ENCODE data around the gene AGBL1.

AGBL1 gene

GRCh38 chr15:86555939-86556338, 476.3 kb downstream of the AGBL1 start:
- Histone ChIP-seq H2BK5ac (ENCODE audit: low read length) (no peak overlapping the region), H3K4me1 (ENCODE audit: control insufficient read depth in 2 of 2, insufficient read depth in 1 of 2, low read depth in 1 of 2, low read length in 2 of 2) (peaks cover 13 to 35% of the 10 kb centered on the region in 2 donors), H4K8ac (ENCODE audit: low read depth, low read length) (no peak overlapping the region), H3K36me3 (replicated peaks in 1 of 2; ENCODE audit: control insufficient read depth in 2 of 2, insufficient read depth in 2 of 2, low read length in 2 of 2) (no peaks in the 10 kb centered on the region), H2BK12ac (ENCODE audit: low read length) (no peak overlapping the region), H3K4me2 (ENCODE audit: insufficient read depth, low read length, poor library complexity, severe bottlenecking) (no peak overlapping the region), H3K9ac (ENCODE audit: low read depth, low read length, poor library complexity) (no peak overlapping the region), H3K9me3 (replicated peaks in 1 of 2; ENCODE audit: control insufficient read depth in 2 of 2, insufficient read depth in 1 of 2, low read depth in 1 of 2, low read length in 2 of 2) (no peaks in the 10 kb centered on the region), H3K27me3 (ENCODE audit: control insufficient read depth in 3 of 3, insufficient read depth in 3 of 3, low read depth in 1 of 3, low read length in 3 of 3) (no peaks in the 10 kb centered on the region), H3K18ac (ENCODE audit: low read length) (no peak overlapping the region), H3K79me1 (ENCODE audit: low read depth, low read length) (no peaks in the 10 kb centered on the region), H2BK120ac (ENCODE audit: low read depth, low read length) (no peak overlapping the region), H3K4me3 (ENCODE audit: low read length in 2 of 2) (no peak overlapping the region), H4K91ac (ENCODE audit: low read depth, low read length, poor library complexity) (no peak overlapping the region), H2AFZ (ENCODE audit: low read length) (peak overlapping the region; percentile 59), H3K27ac (replicated peaks; ENCODE audit: low read length) (no peak overlapping the region), H2BK15ac (ENCODE audit: low read length) (no peak overlapping the region), H2AK5ac (ENCODE audit: low read depth, low read length) (no peak overlapping the region), H3K4ac (ENCODE audit: low read length) (no peak overlapping the region), H3K23ac (ENCODE audit: low read depth, low read length, poor library complexity) (no peak overlapping the region), H3K14ac (ENCODE audit: low read length) (no peak overlapping the region)
- DNase-seq (ENCODE audit: low spot score), result no peak
- WGBS, 2 donors (ENCODE audit: extremely low coverage in 2 of 2, insufficient read length in 2 of 2, insufficient replicate concordance in 1 of 2), result no CpG with 5 or more reads among the region's 1 CpG

DNA sequence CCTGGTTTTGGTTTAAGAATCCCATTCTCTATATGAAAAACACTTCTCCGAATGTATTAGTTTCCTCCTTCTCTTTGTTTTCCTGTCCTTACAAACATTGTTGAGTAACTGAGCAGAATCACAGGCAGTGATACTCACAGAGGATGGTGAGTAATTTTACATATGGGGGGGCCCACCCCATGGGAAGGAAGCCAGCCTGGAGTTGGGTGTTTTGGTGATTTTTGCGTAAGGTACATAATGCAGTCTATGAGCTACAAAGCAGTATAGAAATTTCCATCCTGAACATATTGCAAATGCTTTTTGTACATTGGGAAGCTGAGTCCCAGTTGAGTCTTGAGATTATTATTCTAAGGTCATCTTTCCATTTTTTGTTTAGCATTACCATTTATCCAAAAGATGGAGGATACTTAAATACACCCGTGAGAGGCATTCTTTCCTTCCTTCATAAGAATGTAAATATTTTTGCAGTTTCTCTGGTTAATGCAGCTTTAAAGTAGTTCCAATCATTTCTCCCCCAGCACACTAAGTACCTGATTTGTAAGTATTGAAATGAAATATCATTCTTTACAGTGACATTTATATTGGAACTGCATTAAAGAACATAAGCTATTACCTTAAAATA, 476.8 kb downstream of the AGBL1 start:
- DNase-seq (ENCODE audit: low spot score), result no peak
- Histone ChIP-seq H4K91ac (ENCODE audit: low read depth, low read length, poor library complexity) (no peak overlapping the region), H3K27ac (replicated peaks; ENCODE audit: low read length) (no peak overlapping the region)

GRCh38 chr15:86557018-86557550, 477.4 kb downstream of the AGBL1 start:
- no peak overlapping the region for H2BK120ac ChIP-seq (ENCODE audit: low read depth, low read length)
- peak overlapping the region; percentile 46 for H2AFZ ChIP-seq (ENCODE audit: low read length)
- no peak overlapping the region for H3K9ac ChIP-seq (ENCODE audit: low read depth, low read length, poor library complexity)
- H2AK5ac ChIP-seq (ENCODE audit: low read depth, low read length), result no peak overlapping the region
- no peak overlapping the region for H3K23ac ChIP-seq (ENCODE audit: low read depth, low read length, poor library complexity)
- no peaks in the 10 kb centered on the region for H3K27me3 ChIP-seq (ENCODE audit: control insufficient read depth in 3 of 3, insufficient read depth in 3 of 3, low read depth in 1 of 3, low read length in 3 of 3)
- no peak overlapping the region for H4K91ac ChIP-seq (ENCODE audit: low read depth, low read length, poor library complexity)
- H3K4me3 ChIP-seq (ENCODE audit: low read length in 2 of 2), result no peak overlapping the region
- no peaks in the 10 kb centered on the region for H3K36me3 ChIP-seq (replicated peaks in 1 of 2; ENCODE audit: control insufficient read depth in 2 of 2, insufficient read depth in 2 of 2, low read length in 2 of 2)
- H3K18ac ChIP-seq (ENCODE audit: low read length), result no peak overlapping the region
- H3K4me2 ChIP-seq (ENCODE audit: insufficient read depth, low read length, poor library complexity, severe bottlenecking), result no peak overlapping the region
- H3K14ac ChIP-seq (ENCODE audit: low read length), result no peak overlapping the region
- H4K8ac ChIP-seq (ENCODE audit: low read depth, low read length), result no peak overlapping the region
- H3K4ac ChIP-seq (ENCODE audit: low read length), result no peak overlapping the region
- peaks cover 13 to 35% of the 10 kb centered on the region in 2 donors for H3K4me1 ChIP-seq (ENCODE audit: control insufficient read depth in 2 of 2, insufficient read depth in 1 of 2, low read depth in 1 of 2, low read length in 2 of 2)
- no peak for DNase-seq (ENCODE audit: low spot score)
- no peak overlapping the region for H2BK15ac ChIP-seq (ENCODE audit: low read length)
- no peak overlapping the region for H2BK12ac ChIP-seq (ENCODE audit: low read length)
- no peak overlapping the region for H2BK5ac ChIP-seq (ENCODE audit: low read length)
- no CpG with 5 or more reads among the region's 3 CpGs for WGBS, 2 donors (ENCODE audit: extremely low coverage in 2 of 2, insufficient read length in 2 of 2, insufficient replicate concordance in 1 of 2)
- no peaks in the 10 kb centered on the region for H3K79me1 ChIP-seq (ENCODE audit: low read depth, low read length)
- H3K9me3 ChIP-seq (replicated peaks in 1 of 2; ENCODE audit: control insufficient read depth in 2 of 2, insufficient read depth in 1 of 2, low read depth in 1 of 2, low read length in 2 of 2), result no peaks in the 10 kb centered on the region
- H3K27ac ChIP-seq (replicated peaks; ENCODE audit: low read length), result no peak overlapping the region

More for the DNA sequence above, 476.8 kb downstream of the AGBL1 start:
- no peak overlapping the region for H2BK5ac ChIP-seq (ENCODE audit: low read length)
- no peak overlapping the region for H2BK120ac ChIP-seq (ENCODE audit: low read depth, low read length)
- peak overlapping the region; percentile 59 for H2AFZ ChIP-seq (ENCODE audit: low read length)
- H2BK15ac ChIP-seq (ENCODE audit: low read length), result no peak overlapping the region
- no peaks in the 10 kb centered on the region for H3K36me3 ChIP-seq (replicated peaks in 1 of 2; ENCODE audit: control insufficient read depth in 2 of 2, insufficient read depth in 2 of 2, low read length in 2 of 2)
- H4K8ac ChIP-seq (ENCODE audit: low read depth, low read length), result no peak overlapping the region
- no peak overlapping the region for H2BK12ac ChIP-seq (ENCODE audit: low read length)
- no peak overlapping the region for H3K9ac ChIP-seq (ENCODE audit: low read depth, low read length, poor library complexity)
- no peak overlapping the region for H3K4me2 ChIP-seq (ENCODE audit: insufficient read depth, low read length, poor library complexity, severe bottlenecking)
- H3K4ac ChIP-seq (ENCODE audit: low read length), result no peak overlapping the region
- no CpG with 5 or more reads among the region's 3 CpGs for WGBS, 2 donors (ENCODE audit: extremely low coverage in 2 of 2, insufficient read length in 2 of 2, insufficient replicate concordance in 1 of 2)
- no peak overlapping the region for H3K18ac ChIP-seq (ENCODE audit: low read length)
- H3K27me3 ChIP-seq (ENCODE audit: control insufficient read depth in 3 of 3, insufficient read depth in 3 of 3, low read depth in 1 of 3, low read length in 3 of 3), result no peaks in the 10 kb centered on the region
- no peak overlapping the region for H3K23ac ChIP-seq (ENCODE audit: low read depth, low read length, poor library complexity)
- H3K79me1 ChIP-seq (ENCODE audit: low read depth, low read length), result no peaks in the 10 kb centered on the region
- no peak overlapping the region for H2AK5ac ChIP-seq (ENCODE audit: low read depth, low read length)
- no peak overlapping the region for H3K4me3 ChIP-seq (ENCODE audit: low read length in 2 of 2)
- H3K4me1 ChIP-seq (ENCODE audit: control insufficient read depth in 2 of 2, insufficient read depth in 1 of 2, low read depth in 1 of 2, low read length in 2 of 2), result peaks cover 13 to 35% of the 10 kb centered on the region in 2 donors
- no peak overlapping the region for H3K14ac ChIP-seq (ENCODE audit: low read length)
- H3K9me3 ChIP-seq (replicated peaks in 1 of 2; ENCODE audit: control insufficient read depth in 2 of 2, insufficient read depth in 1 of 2, low read depth in 1 of 2, low read length in 2 of 2), result no peaks in the 10 kb centered on the region

GRCh38 chr15:86558252-86558651, 478.6 kb downstream of the AGBL1 start:
- no peak overlapping the region for H2BK15ac ChIP-seq (ENCODE audit: low read length)
- no peak overlapping the region for H4K91ac ChIP-seq (ENCODE audit: low read depth, low read length, poor library complexity)
- H2AK5ac ChIP-seq (ENCODE audit: low read depth, low read length), result no peak overlapping the region
- no peaks in the 10 kb centered on the region for H3K36me3 ChIP-seq (replicated peaks in 1 of 2; ENCODE audit: control insufficient read depth in 2 of 2, insufficient read depth in 2 of 2, low read length in 2 of 2)
- no peaks in the 10 kb centered on the region for H3K9me3 ChIP-seq (replicated peaks in 1 of 2; ENCODE audit: control insufficient read depth in 2 of 2, insufficient read depth in 1 of 2, low read depth in 1 of 2, low read length in 2 of 2)
- H3K14ac ChIP-seq (ENCODE audit: low read length), result no peak overlapping the region
- H3K27me3 ChIP-seq (ENCODE audit: control insufficient read depth in 3 of 3, insufficient read depth in 3 of 3, low read depth in 1 of 3, low read length in 3 of 3), result no peaks in the 10 kb centered on the region
- H3K4me3 ChIP-seq (ENCODE audit: low read length in 2 of 2), result no peak overlapping the region
- no peak overlapping the region for H3K4ac ChIP-seq (ENCODE audit: low read length)
- no peak overlapping the region for H3K4me2 ChIP-seq (ENCODE audit: insufficient read depth, low read length, poor library complexity, severe bottlenecking)
- H4K8ac ChIP-seq (ENCODE audit: low read depth, low read length), result no peak overlapping the region
- no peak overlapping the region for H2BK5ac ChIP-seq (ENCODE audit: low read length)
- H2BK12ac ChIP-seq (ENCODE audit: low read length), result no peak overlapping the region
- H3K79me1 ChIP-seq (ENCODE audit: low read depth, low read length), result no peaks in the 10 kb centered on the region
- peak overlapping the region; percentile 33 for H2AFZ ChIP-seq (ENCODE audit: low read length)
- H2BK120ac ChIP-seq (ENCODE audit: low read depth, low read length), result no peak overlapping the region
- no peak overlapping the region for H3K27ac ChIP-seq (replicated peaks; ENCODE audit: low read length)
- H3K9ac ChIP-seq (ENCODE audit: low read depth, low read length, poor library complexity), result no peak overlapping the region
- H3K18ac ChIP-seq (ENCODE audit: low read length), result no peak overlapping the region
- peaks cover 13 to 33% of the 10 kb centered on the region in 2 donors for H3K4me1 ChIP-seq (ENCODE audit: control insufficient read depth in 2 of 2, insufficient read depth in 1 of 2, low read depth in 1 of 2, low read length in 2 of 2)
- DNase-seq (ENCODE audit: low spot score), result no peak
- H3K23ac ChIP-seq (ENCODE audit: low read depth, low read length, poor library complexity), result no peak overlapping the region
